ENCODE measurements around the gene KCNJ8. TPM values are rescaled to one million over a fixed set of nuclear protein-coding genes. Genes with fewer than 3 reads are reported as not detected.

The KCNJ8 gene
- polyA plus RNA-seq, 1 donor from 2014 or later, result not detected

Other genes with a start within 250 kb of the KCNJ8 start
- 1.6 TPM for gene SPX, start 248.4 kb downstream of the KCNJ8 start, polyA plus RNA-seq
- not detected for gene GYS2, start 169.9 kb downstream of the KCNJ8 start, polyA plus RNA-seq
- 429 TPM for gene LDHB, start 116.9 kb downstream of the KCNJ8 start, polyA plus RNA-seq
- gene ABCC9, start 166.7 kb upstream of the KCNJ8 start, polyA plus RNA-seq, result not detected